ENCODE results near the gene EPRS1.

- TF ChIP-seq CTCF (IDR thresholded peaks at IDR 0.05 in 8 of 11, conservative IDR thresholded peaks at IDR 0.05 in 3 of 11) (no peak), POLR2AphosphoS5 (IDR thresholded peaks at IDR 0.05) (no peak)
Measured at GRCh38 chr1:220045356-220046051, 801 bp downstream of the EPRS1 start.

All from spleen (tissue), 7 donors.